Peyer's patch (tissue), 4 donors: ENCODE measurements around the gene NFAM1. TPM values are rescaled to one million over a fixed set of nuclear protein-coding genes. Genes with fewer than 3 reads are reported as not detected.

ENCODE experiments used
- DNase-seq, 3 donors: peaks; one replicate each; pipeline ENCODE4 v3.0.0-alpha.2; 2017 to 2019
- H3K27ac ChIP-seq, 4 donors: fragments of 200-600 bp; sonication (generic); one replicate each; pipeline ENCODE4 v1.5.1; 2016 to 2019
- H3K27me3 ChIP-seq, 2 donors: fragments of 200-600 bp; sonication (generic); one replicate each; pipeline ENCODE4 v1.5.1; 2019
- H3K36me3 ChIP-seq, 3 donors: fragments of 200-600 bp; sonication (generic); one replicate each; pipeline ENCODE4 v1.5.1; 2016 to 2019
- H3K4me1 ChIP-seq, 4 donors: fragments of 200-600 bp; sonication (generic); one replicate each; pipeline ENCODE4 v1.5.1; 2016 to 2019
- H3K4me3 ChIP-seq, 4 donors: fragments of 200-600 bp; sonication (generic); 1 replicate in 3 of 4; 2 replicates in 1 of 4; pipeline ENCODE4 v1.5.1; 2016 to 2019; ENCODE audit warnings: mild to moderate bottlenecking in 1 of 4
- H3K9me3 ChIP-seq, 4 donors: fragments of 200-600 bp; sonication (generic); one replicate each; pipeline ENCODE4 v1.5.1; 2016 to 2019; ENCODE audit warnings: mild to moderate bottlenecking in 1 of 4
- CTCF ChIP-seq, 6 experiments: fragments of 450-650 bp in 4 of 6; fragments of 200-600 bp in 2 of 6; sonication (generic) in 1 of 6; IDR thresholded peaks; one replicate each; pipeline ENCODE4 v1.5.1; 2017 to 2019; ENCODE audit warnings: antibody characterized with exemption in 6 of 6, mild to moderate bottlenecking in 3 of 6, moderate library complexity in 1 of 6
- POLR2A ChIP-seq, 2 donors: fragments of 450-650 bp; IDR thresholded peaks; one replicate each; pipeline ENCODE4 v1.5.1; 2017; ENCODE audit warnings: antibody characterized with exemption in 2 of 2, mild to moderate bottlenecking in 2 of 2, moderate library complexity in 2 of 2
- total RNA-seq, 4 donors: library from RNA; depleted of rRNA; stranded (reverse); fragments of >200 nt; gene quantifications; one replicate each; pipeline ENCODE4 v1.1.0, GENCODE V29; 2016

NFAM1 gene
- total RNA-seq, 4 donors from 2014 or later = 0.35 to 2.4 (median 1.0) TPM

DNA sequence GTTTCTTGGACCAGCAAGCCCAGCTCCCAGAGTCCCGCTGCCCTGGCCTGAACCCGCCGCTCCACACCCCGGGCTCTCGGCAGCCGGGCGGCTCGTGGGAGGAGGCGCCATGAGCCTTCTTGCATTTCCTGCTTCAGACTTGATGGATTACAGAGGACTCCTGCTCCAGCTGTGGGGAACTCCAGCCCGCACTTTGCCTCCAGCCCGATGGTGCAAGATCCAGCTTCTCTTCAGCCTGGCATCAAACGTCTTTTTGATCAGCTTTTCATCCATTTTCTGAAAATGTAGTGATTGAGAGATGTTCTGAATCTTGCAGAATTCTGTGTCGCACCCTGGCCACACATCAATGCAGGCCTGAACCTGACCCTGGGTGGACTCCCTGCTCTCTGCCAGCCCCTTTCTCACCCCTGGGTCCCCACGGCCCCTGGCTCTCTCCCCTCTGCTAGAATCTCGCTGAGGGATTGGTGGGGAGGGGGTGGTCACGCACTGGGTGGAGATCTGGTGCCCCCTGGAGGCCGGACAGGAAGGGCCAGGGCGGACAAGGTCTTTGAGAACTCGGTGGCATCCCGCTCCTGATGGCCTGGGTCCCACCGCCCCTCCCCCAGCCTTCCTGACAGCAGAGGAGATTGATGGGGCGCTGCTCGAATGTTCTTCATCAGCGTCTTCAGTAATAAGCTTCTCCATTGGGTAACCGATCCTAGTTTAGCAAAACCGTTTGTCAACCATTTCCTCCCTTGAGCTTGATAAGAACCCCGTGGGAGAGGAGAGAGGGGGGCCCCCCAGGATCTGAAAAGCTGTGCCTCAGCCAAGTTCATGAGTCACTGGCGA lies 12.1 kb upstream of the NFAM1 start:
- DNase-seq = peak; percentile 76 to 93 (median 85)
- TF ChIP-seq POLR2A (IDR thresholded peaks at IDR 0.05) = peak in 1 of 2 donors; percentile 57
- peak in 5 of 6 experiments; percentile 37 to 64 (median 50) for TF ChIP-seq CTCF (IDR thresholded peaks at IDR 0.05)
- Histone ChIP-seq H3K27ac (peak overlapping the region; percentile 58 to 75 (median 66)), H3K9me3 (no peaks in the 10 kb centered on the region), H3K4me3 (peak overlapping the region; percentile 19 to 46 (median 46)), H3K27me3 (no peaks in the 10 kb centered on the region), H3K36me3 (no peaks in the 10 kb centered on the region), H3K4me1 (peaks cover 0 to 18% (median 8%) of the 10 kb centered on the region in 4 donors)

GRCh38 chr22:42443240-42444076 lies 11.3 kb upstream of the NFAM1 start:
- Histone ChIP-seq H3K4me1 (peaks cover 0 to 18% (median 8%) of the 10 kb centered on the region in 4 donors), H3K4me3 (peak overlapping the region; percentile 19 to 46 (median 46)), H3K36me3 (no peaks in the 10 kb centered on the region), H3K27me3 (no peaks in the 10 kb centered on the region), H3K9me3 (no peaks in the 10 kb centered on the region), H3K27ac (peak overlapping the region; percentile 58 to 75 (median 66))
- DNase-seq = no peak
- TF ChIP-seq CTCF (IDR thresholded peaks at IDR 0.05) (no peak), POLR2A (IDR thresholded peaks at IDR 0.05) (no peak)

GRCh38 chr22:42442748-42443147 lies 10.5 kb upstream of the NFAM1 start:
- H3K9me3 ChIP-seq = no peaks in the 10 kb centered on the region
- no peak for TF ChIP-seq POLR2A (IDR thresholded peaks at IDR 0.05)
- no peak for TF ChIP-seq CTCF (IDR thresholded peaks at IDR 0.05)
- H3K4me3 ChIP-seq = no peak overlapping the region
- no peaks in the 10 kb centered on the region for H3K36me3 ChIP-seq
- no peak for DNase-seq
- H3K27ac ChIP-seq = no peak overlapping the region
- peaks cover 0 to 25% (median 10%) of the 10 kb centered on the region in 4 donors for H3K4me1 ChIP-seq
- no peaks in the 10 kb centered on the region for H3K27me3 ChIP-seq

DNA sequence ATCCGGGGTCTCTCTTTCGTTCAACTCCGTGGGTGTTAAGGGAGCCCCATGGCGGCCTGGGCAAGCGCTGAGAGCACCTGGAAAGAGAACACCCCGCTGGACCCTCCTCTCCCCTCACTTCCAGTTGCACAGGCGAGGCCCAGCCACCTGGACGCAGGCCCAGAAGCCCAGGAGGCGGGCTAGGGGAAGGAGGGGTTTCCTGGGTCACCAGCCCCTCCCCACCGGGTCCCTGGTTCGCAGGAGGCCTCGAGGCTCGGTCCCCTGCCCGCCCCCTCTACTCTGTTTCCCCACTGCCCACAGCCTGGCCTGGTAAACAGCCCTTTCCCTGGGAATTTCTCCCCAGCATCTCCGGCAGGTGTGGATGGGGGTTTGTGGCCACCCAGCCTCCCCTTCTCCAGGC lies 8.5 kb upstream of the NFAM1 start:
- H3K27me3 ChIP-seq = no peaks in the 10 kb centered on the region
- TF ChIP-seq CTCF (IDR thresholded peaks at IDR 0.05) = no peak
- TF ChIP-seq POLR2A (IDR thresholded peaks at IDR 0.05) = no peak
- H3K4me3 ChIP-seq = no peak overlapping the region
- no peak overlapping the region for H3K27ac ChIP-seq
- no peak for DNase-seq
- peaks cover 0 to 27% (median 11%) of the 10 kb centered on the region in 4 donors for H3K4me1 ChIP-seq
- H3K9me3 ChIP-seq = no peaks in the 10 kb centered on the region
- H3K36me3 ChIP-seq = no peaks in the 10 kb centered on the region

- H3K36me3 ChIP-seq = no peaks in the 10 kb centered on the region
- peak overlapping the region; percentile 24 to 49 (median 40) for H3K27ac ChIP-seq
- no peak overlapping the region for H3K4me3 ChIP-seq
- peak in 1 of 3 donors; percentile 54 for DNase-seq
- peaks cover 0 to 26% (median 11%) of the 10 kb centered on the region in 4 donors for H3K4me1 ChIP-seq
- TF ChIP-seq POLR2A (IDR thresholded peaks at IDR 0.05) = no peak
- no peak for TF ChIP-seq CTCF (IDR thresholded peaks at IDR 0.05)
- H3K9me3 ChIP-seq = no peaks in the 10 kb centered on the region
- H3K27me3 ChIP-seq = no peaks in the 10 kb centered on the region
These were observed 7.8 kb upstream of the NFAM1 start for GRCh38 chr22:42439821-42440674.
